GM19239 (cell line): ENCODE data around the gene SREBF1.

Source experiments
- DNase-seq: peaks from one replicate; pipeline ENCODE4 v3.0.0; 2011; ENCODE audit warnings: low spot score; ENCODE audit not compliant: insufficient read length
- FAIRE-seq: peaks from 2 replicates; lab custom pipeline; 2011; peaks lifted over from hg19 to GRCh38; lab: Jason Lieb, UNC

The SREBF1 gene

GRCh38 chr17:17800504-17801021, 36.2 kb downstream of the SREBF1 start:
- FAIRE-seq (no peak), DNase-seq (no peak)

GRCh38 chr17:17798573-17799255, 38.1 kb downstream of the SREBF1 start:
- FAIRE-seq (no peak), DNase-seq (no peak)

- DNase-seq: no peak
- FAIRE-seq: no peak
Observed at GRCh38 chr17:17798010-17798556, 38.7 kb downstream of the SREBF1 start.

- no peak for FAIRE-seq
- no peak for DNase-seq
Observed at GRCh38 chr17:17797119-17797809, 39.5 kb downstream of the SREBF1 start.

GRCh38 chr17:17796787-17797061, 40.1 kb downstream of the SREBF1 start:
- FAIRE-seq (no peak), DNase-seq (no peak)

GRCh38 chr17:17795946-17796786, 40.6 kb downstream of the SREBF1 start:
- FAIRE-seq: no peak

GRCh38 chr17:17795296-17795695, 41.5 kb downstream of the SREBF1 start:
- DNase-seq (no peak), FAIRE-seq (no peak)

More at GRCh38 chr17:17795946-17796786, 40.6 kb downstream of the SREBF1 start:
- DNase-seq: no peak

GRCh38 chr17:17794382-17794781, 42.4 kb downstream of the SREBF1 start:
- no peak for FAIRE-seq

GRCh38 chr17:17793378-17794214, 43.2 kb downstream of the SREBF1 start:
- FAIRE-seq: no peak
- no peak for DNase-seq

More at GRCh38 chr17:17794382-17794781, 42.4 kb downstream of the SREBF1 start:
- no peak for DNase-seq

- FAIRE-seq (peak; percentile 64), DNase-seq (peak; percentile 79)
Observed at GRCh38 chr17:17792551-17793377, 44.0 kb downstream of the SREBF1 start.

- no peak for DNase-seq
- FAIRE-seq: no peak
Observed at GRCh38 chr17:17792037-17792550, 44.7 kb downstream of the SREBF1 start.

GRCh38 chr17:17790637-17791464, 45.9 kb downstream of the SREBF1 start:
- FAIRE-seq (no peak), DNase-seq (no peak)

GRCh38 chr17:17789828-17790636, 46.8 kb downstream of the SREBF1 start:
- DNase-seq (no peak), FAIRE-seq (no peak)

GRCh38 chr17:17789410-17789809, 47.4 kb downstream of the SREBF1 start:
- no peak for DNase-seq

GRCh38 chr17:17788967-17789366, 47.8 kb downstream of the SREBF1 start:
- FAIRE-seq: no peak

More at GRCh38 chr17:17789410-17789809, 47.4 kb downstream of the SREBF1 start:
- no peak for FAIRE-seq

GRCh38 chr17:17787568-17787967, 49.2 kb downstream of the SREBF1 start:
- FAIRE-seq (no peak), DNase-seq (no peak)

More at GRCh38 chr17:17788967-17789366, 47.8 kb downstream of the SREBF1 start:
- DNase-seq: no peak

- no peak for DNase-seq
- no peak for FAIRE-seq
Observed at GRCh38 chr17:17786998-17787397, 49.8 kb downstream of the SREBF1 start.
